HepG2 (cell line): ENCODE data around the gene RAB3GAP1. TPM values are rescaled to one million over a fixed set of nuclear protein-coding genes. Genes with fewer than 3 reads are reported as not detected.

ENCODE experiments used
- GRHL1 ChIP-seq: sonication (generic); formaldehyde crosslinking; conservative IDR thresholded peaks from 2 replicates; pipeline ENCODE4 v1.8.0; 2022; ENCODE audit warnings: missing genetic modification reagents
- HMG20A ChIP-seq: IDR thresholded peaks from 2 replicates; pipeline ENCODE4 v1.6.1; 2016; ENCODE audit warnings: borderline replicate concordance
- KMT2A ChIP-seq: sonication (generic); formaldehyde crosslinking; IDR thresholded peaks from 2 replicates; pipeline ENCODE4 v1.4.0; 2020; ENCODE audit warnings: missing genetic modification reagents
- MYPOP ChIP-seq: sonication (generic); formaldehyde crosslinking; IDR thresholded peaks from 2 replicates; pipeline ENCODE4 v1.8.1; 2023; ENCODE audit warnings: mild to moderate bottlenecking, moderate library complexity, missing genetic modification reagents
- NONO ChIP-seq, 2 experiments: fragments of 450-650 bp in 1 of 2; sonication (generic) in 1 of 2; formaldehyde crosslinking in 1 of 2; IDR thresholded peaks in 1 of 2; conservative IDR thresholded peaks in 1 of 2; 2 replicates each; pipeline versions ENCODE4 v1.6.1 to v1.8.0; 2017 to 2022; ENCODE audit warnings: mild to moderate bottlenecking in 1 of 2, missing genetic modification reagents in 1 of 2, moderate library complexity in 1 of 2
- PAWR ChIP-seq: sonication (generic); formaldehyde crosslinking; IDR thresholded peaks from 2 replicates; pipeline ENCODE4 v1.4.0; 2020; ENCODE audit warnings: missing genetic modification reagents, mild to moderate bottlenecking, borderline replicate concordance
- ZBTB37 ChIP-seq: sonication (generic); formaldehyde crosslinking; IDR thresholded peaks from 2 replicates; pipeline ENCODE4 v1.4.0; 2020; ENCODE audit warnings: mild to moderate bottlenecking, missing genetic modification reagents
- ZFP90 ChIP-seq: sonication (generic); formaldehyde crosslinking; IDR thresholded peaks from 2 replicates; pipeline ENCODE4 v1.8.0; 2022; ENCODE audit warnings: missing genetic modification reagents, mild to moderate bottlenecking, inconsistent platforms, borderline replicate concordance
- ZNF280D ChIP-seq: sonication (generic); formaldehyde crosslinking; IDR thresholded peaks from 2 replicates; pipeline ENCODE4 v1.5.1; 2020; ENCODE audit warnings: mild to moderate bottlenecking, missing genetic modification reagents
- polyA plus RNA-seq, 8 experiments: library from polyadenylated mRNA; depleted of rRNA in 3 of 8; stranded (reverse) in 7 of 8; unstranded in 1 of 8; fragments of >200 nt; fragmentation: Illumina TruSeq in 4 of 8; extraction: Trizol in 4 of 8; gene quantifications; 2 replicates each; pipeline versions ENCODE4 v1.2.1 to v1.2.3, GENCODE V29; 2011 to 2016; ENCODE audit warnings: low read depth in 4 of 8, missing spikeins in 1 of 8, mixed read lengths in 1 of 8; ENCODE audit not compliant: insufficient read depth in 1 of 8
- total RNA-seq, 5 experiments: library from RNA; depleted of rRNA; stranded (reverse); fragments of >200 nt; fragmentation: Illumina TruSeq; extraction: Trizol; gene quantifications; 2 replicates each; pipeline ENCODE4 v1.2.3, GENCODE V29; 2016; ENCODE audit warnings: low read depth in 1 of 5

Gene RAB3GAP1
- total and polyA plus RNA-seq, 2 of the 13 experiments (the other 11 are each of a cell fraction or from before 2014, with no cell fraction given): 15.2 to 48.8 TPM

GRCh38 chr2:135050684-135051083 is 1.4 kb upstream of the RAB3GAP1 start (continued):
- no peak for TF ChIP-seq GRHL1 (CRISPR knock-in tag)
- peak; percentile 15; the same call in 1 of the 2 replicates for TF ChIP-seq KMT2A (CRISPR knock-in tag)
- TF ChIP-seq ZNF280D (CRISPR knock-in tag): no peak
- TF ChIP-seq ZBTB37 (CRISPR knock-in tag): no peak
- TF ChIP-seq NONO (IDR thresholded peaks at IDR 0.05): no peak
- TF ChIP-seq NONO (CRISPR knock-in tag; conservative IDR thresholded peaks at IDR 0.05): no peak
- TF ChIP-seq MYPOP: peak; percentile 25; the same call in 1 of the 2 replicates
- TF ChIP-seq PAWR: no peak
- TF ChIP-seq HMG20A (CRISPR knock-in tag): 0 out of 2 replicates have a peak, but pooled peaks have one; percentile 0
- TF ChIP-seq ZFP90 (CRISPR knock-in tag): no peak
